HepG2 (cell line): ENCODE results near the gene HOXA13. TPM values are rescaled to one million over a fixed set of nuclear protein-coding genes. Genes with fewer than 3 reads are reported as not detected.

Experiments
- ATAC-seq: fragments of 200-7000 bp; cut with Tn5 transposase; 3 replicates; pipeline ENCODE4 v1.9.1; 2020; ENCODE audit warnings: mild to moderate bottlenecking, moderate library complexity
- BruUV-seq: library from RNA; stranded (reverse); fragments of 400-500 nt; replicated peaks from 2 replicates; lab custom pipeline; 2021; lab: Mats Ljungman, UMichigan
- CTCF ChIA-PET: fragments of 300-600 bp; formaldehyde crosslinking; extraction: SDS; loops from one replicate; lab custom pipeline; 2021; ENCODE audit warnings: low total read pairs, inconsistent platforms, low intra/inter-chr PET ratio; lab: Yijun Ruan, JAX
- POLR2A ChIA-PET: fragments of 350-600 bp; sonication (Branson Sonifier 250); formaldehyde crosslinking; loops from one replicate; lab custom pipeline; 2020; ENCODE audit warnings: antibody characterized with exemption, inconsistent platforms; lab: Yijun Ruan, JAX
- DNase-seq: peaks from one replicate; pipeline ENCODE4 v3.0.0-alpha.2; 2015; ENCODE audit warnings: low spot score
- FAIRE-seq: peaks from 3 replicates; lab custom pipeline; 2011; peaks lifted over from hg19 to GRCh38; lab: Jason Lieb, UNC
- H2AFZ ChIP-seq: one replicate; pipeline ENCODE4 v1.6.1; 2011; ENCODE audit warnings: low read length, inconsistent platforms
- H3K27ac ChIP-seq: fragments of 300-600 bp; 3 replicates; pipeline ENCODE4 v1.8.0; 2011; ENCODE audit warnings: mixed run types, mild to moderate bottlenecking, mixed read lengths, low read length, inconsistent platforms; ENCODE audit not compliant: insufficient read depth; ENCODE audit errors: extremely low read length
- H3K27me3 ChIP-seq, 2 experiments: fragments of 200-600 bp in 1 of 2; 2 replicates in 1 of 2; 3 replicates in 1 of 2; pipeline versions ENCODE4 v1.6.0 to v1.8.0; 2011; ENCODE audit warnings: low read length in 2 of 2, mild to moderate bottlenecking in 2 of 2, moderate library complexity in 2 of 2, inconsistent platforms in 1 of 2; ENCODE audit not compliant: insufficient read depth in 2 of 2, control insufficient read depth in 1 of 2
- H3K36me3 ChIP-seq, 2 experiments: fragments of 200-600 bp in 1 of 2; replicated peaks in 1 of 2; 2 replicates in 1 of 2; 3 replicates in 1 of 2; pipeline versions ENCODE4 v1.5.1 to v1.8.0; 2011; ENCODE audit warnings: low read length in 2 of 2, inconsistent platforms in 1 of 2; ENCODE audit not compliant: insufficient read depth in 2 of 2, control insufficient read depth in 1 of 2
- H3K4me1 ChIP-seq: 2 replicates; pipeline ENCODE4 v1.5.1; 2012; ENCODE audit warnings: low read length, inconsistent platforms; ENCODE audit not compliant: insufficient read depth
- H3K4me2 ChIP-seq: 2 replicates; pipeline ENCODE4 v1.6.0; 2011; ENCODE audit warnings: low read depth, low read length, inconsistent platforms
- H3K4me3 ChIP-seq, 3 experiments: fragments of 200-600 bp in 1 of 3; sonication (generic), shearing (Covaris generic) in 1 of 3; replicated peaks in 1 of 3; 2 replicates each; pipeline ENCODE4 v1.5.1; 2011 to 2016; ENCODE audit warnings: low read length in 3 of 3, inconsistent platforms in 2 of 3, low read depth in 2 of 3, mild to moderate bottlenecking in 2 of 3, control low read depth in 1 of 3, mixed read lengths in 1 of 3; ENCODE audit not compliant: insufficient read depth in 1 of 3
- H3K79me2 ChIP-seq: one replicate; pipeline ENCODE4 v1.6.1; 2011; ENCODE audit warnings: low read length, inconsistent platforms; ENCODE audit not compliant: insufficient read depth
- H3K9ac ChIP-seq: 2 replicates; pipeline ENCODE4 v1.6.0; 2011; ENCODE audit warnings: mild to moderate bottlenecking, low read depth, low read length, inconsistent platforms; ENCODE audit not compliant: insufficient read depth
- H3K9me3 ChIP-seq: 2 replicates; pipeline ENCODE4 v1.5.1; 2012; ENCODE audit warnings: mild to moderate bottlenecking, low read length
- H4K20me1 ChIP-seq: 2 replicates; pipeline ENCODE4 v1.6.0; 2011; ENCODE audit warnings: inconsistent platforms, mild to moderate bottlenecking, low read length, moderate library complexity; ENCODE audit not compliant: insufficient read depth
- ARNT2 ChIP-seq: sonication (generic); formaldehyde crosslinking; IDR thresholded peaks from 2 replicates; pipeline ENCODE4 v1.8.0; 2022; ENCODE audit warnings: mild to moderate bottlenecking, low read depth, missing genetic modification reagents, moderate library complexity
- ARNTL ChIP-seq: sonication (generic); formaldehyde crosslinking; IDR thresholded peaks from 2 replicates; pipeline ENCODE4 v1.4.0; 2020; ENCODE audit warnings: mild to moderate bottlenecking, missing genetic modification reagents
- FOXO4 ChIP-seq: sonication (generic); formaldehyde crosslinking; conservative IDR thresholded peaks from 2 replicates; pipeline ENCODE4 v1.8.1; 2023; ENCODE audit warnings: missing genetic modification reagents
- IKZF4 ChIP-seq: sonication (generic); formaldehyde crosslinking; IDR thresholded peaks from 2 replicates; pipeline ENCODE4 v1.5.1; 2020; ENCODE audit warnings: borderline replicate concordance, mild to moderate bottlenecking, low read depth, missing genetic modification reagents; ENCODE audit errors: not compliant biosample characterization
- IRF2 ChIP-seq: IDR thresholded peaks from 2 replicates; pipeline ENCODE4 v1.6.1; 2018; ENCODE audit warnings: missing genetic modification reagents, missing compliant biosample characterization
- NFYB ChIP-seq: sonication (generic); formaldehyde crosslinking; IDR thresholded peaks from 2 replicates; pipeline ENCODE4 v1.4.0; 2020; ENCODE audit warnings: missing genetic modification reagents
- NKX3-1 ChIP-seq: sonication (generic); formaldehyde crosslinking; IDR thresholded peaks from 2 replicates; pipeline ENCODE4 v1.5.0; 2020; ENCODE audit warnings: missing genetic modification reagents
- RAD51 ChIP-seq: fragments of 450-650 bp; IDR thresholded peaks from 2 replicates; pipeline ENCODE4 v1.6.1; 2016; ENCODE audit warnings: borderline replicate concordance
- SIX1 ChIP-seq: sonication (generic); formaldehyde crosslinking; IDR thresholded peaks from 2 replicates; pipeline ENCODE4 v1.4.0; 2020; ENCODE audit warnings: missing genetic modification reagents, borderline replicate concordance
- SNAPC2 ChIP-seq: sonication (generic); formaldehyde crosslinking; IDR thresholded peaks from 2 replicates; pipeline ENCODE4 v1.8.1; 2022; ENCODE audit warnings: mild to moderate bottlenecking, missing genetic modification reagents
- SNRNP70 ChIP-seq: fragments of 200-400 bp; formaldehyde crosslinking; IDR thresholded peaks from 2 replicates; pipeline ENCODE4 v1.6.1; 2017; ENCODE audit warnings: mild to moderate bottlenecking, low read depth, low read length, moderate library complexity
- TOPORS ChIP-seq: sonication (generic); formaldehyde crosslinking; IDR thresholded peaks from 2 replicates; pipeline ENCODE4 v1.8.0; 2023; ENCODE audit warnings: mild to moderate bottlenecking, missing genetic modification reagents
- ZC3H13 ChIP-seq: sonication (generic); formaldehyde crosslinking; IDR thresholded peaks from 2 replicates; pipeline ENCODE4 v1.8.1; 2023; ENCODE audit warnings: mild to moderate bottlenecking, missing genetic modification reagents, moderate library complexity
- ZNF12 ChIP-seq: sonication (generic); formaldehyde crosslinking; IDR thresholded peaks from 2 replicates; pipeline ENCODE4 v1.5.0; 2020; ENCODE audit warnings: missing genetic modification reagents
- ZNF274 ChIP-seq: sonication (generic); formaldehyde crosslinking; IDR thresholded peaks from 2 replicates; pipeline ENCODE4 v1.5.1; 2020; ENCODE audit warnings: mild to moderate bottlenecking, missing genetic modification reagents
- ZNF660 ChIP-seq: sonication (generic); formaldehyde crosslinking; IDR thresholded peaks from 2 replicates; pipeline ENCODE4 v1.5.1; 2020; ENCODE audit warnings: mild to moderate bottlenecking, low read depth, missing genetic modification reagents, borderline replicate concordance
- ZNF816 ChIP-seq: sonication (generic); formaldehyde crosslinking; IDR thresholded peaks from 2 replicates; pipeline ENCODE4 v1.8.0; 2022; ENCODE audit warnings: missing genetic modification reagents, mild to moderate bottlenecking, borderline replicate concordance
- WGBS: methylation state at CpG from one replicate; pipeline ENCODE4 v1.1.6; 2017; ENCODE audit warnings: low lambda C conversion rate; 5-methylcytosine and 5-hydroxymethylcytosine counted together
- in situ Hi-C: cut with HindIII; loops from 2 replicates; pipeline ENCODE4 v1.10.0; 2017; ENCODE audit warnings: low pct_unique_long_range_greater_than_20kb; ENCODE audit not compliant: extremely low pct_ligation_motif_present
- intact Hi-C: fragments of 100-400 bp; cut with micrococcal nuclease; formaldehyde crosslinking; loops from one replicate; pipeline ENCODE4 v1.10.0; 2022; ENCODE audit not compliant: unreplicated experiment
- polyA plus RNA-seq, 8 experiments: library from polyadenylated mRNA; depleted of rRNA in 3 of 8; stranded (reverse) in 7 of 8; unstranded in 1 of 8; fragments of >200 nt; fragmentation: Illumina TruSeq in 4 of 8; extraction: Trizol in 4 of 8; gene quantifications; 2 replicates each; pipeline versions ENCODE4 v1.2.1 to v1.2.3, GENCODE V29; 2011 to 2016; ENCODE audit warnings: low read depth in 4 of 8, missing spikeins in 1 of 8, mixed read lengths in 1 of 8; ENCODE audit not compliant: insufficient read depth in 1 of 8
- total RNA-seq, 5 experiments: library from RNA; depleted of rRNA; stranded (reverse); fragments of >200 nt; fragmentation: Illumina TruSeq; extraction: Trizol; gene quantifications; 2 replicates each; pipeline ENCODE4 v1.2.3, GENCODE V29; 2016; ENCODE audit warnings: low read depth in 1 of 5

The HOXA13 gene
- total and polyA plus RNA-seq, 2 of the 13 experiments (the other 11 are each of a cell fraction or from before 2014, with no cell fraction given), result 0.01 to 0.04 TPM

- no peak overlapping the region for H2AFZ ChIP-seq
- H3K36me3 ChIP-seq, result no peaks in the 10 kb centered on the region
- in situ Hi-C loops (loop anchor here (5.0 to 10.0 kb wide), 3 partner anchors 371 to 818 kb away; no protein-coding TSS in a partner anchor), intact Hi-C loops (no loop called here)
- H3K27me3 ChIP-seq, result peaks cover 15 to 83% of the 10 kb centered on the region in 2 experiments
- no peak overlapping the region for H3K27ac ChIP-seq
- peaks cover 23% of the 10 kb centered on the region for H3K4me1 ChIP-seq
- H3K9ac ChIP-seq, result no peak overlapping the region
- ChIA-PET POLR2A (no interaction called here), CTCF (no interaction called here)
- no peak for ATAC-seq
- peaks cover 1% of the 10 kb centered on the region; the same call in 1 of the 2 replicates for H4K20me1 ChIP-seq
- H3K4me3 ChIP-seq, result no peak overlapping the region
- 13% methylated on average over 4 of the region's 4 CpGs for WGBS
- no TSS peak for BruUV-seq
- no peaks in the 10 kb centered on the region for H3K79me2 ChIP-seq
- no peak for DNase-seq
- no peak overlapping the region for H3K4me2 ChIP-seq
- H3K9me3 ChIP-seq, result no peaks in the 10 kb centered on the region
- TF ChIP-seq IKZF4 (CRISPR knock-in tag), result no peak
- TF ChIP-seq ZC3H13 (CRISPR knock-in tag), result no peak
- TF ChIP-seq SIX1 (CRISPR knock-in tag), result no peak
- TF ChIP-seq ARNTL (CRISPR knock-in tag), result no peak
- TF ChIP-seq ZNF660 (CRISPR knock-in tag), result no peak
- no peak for TF ChIP-seq ARNT2 (CRISPR knock-in tag)
- TF ChIP-seq ZNF12 (CRISPR knock-in tag), result no peak
- TF ChIP-seq ZNF274 (CRISPR knock-in tag), result no peak
- TF ChIP-seq NFYB, result no peak
- TF ChIP-seq ZNF816 (CRISPR knock-in tag), result no peak
- TF ChIP-seq RAD51, result no peak
- no peak for TF ChIP-seq SNAPC2 (CRISPR knock-in tag)
- no peak for TF ChIP-seq SNRNP70
- TF ChIP-seq TOPORS (CRISPR knock-in tag), result no peak
- TF ChIP-seq FOXO4, result no peak
- no peak for TF ChIP-seq IRF2 (CRISPR knock-in tag)
- no peak for TF ChIP-seq NKX3-1
- FAIRE-seq, result no peak
Observed at GRCh38 chr7:27203964-27204594, 4.2 kb upstream of the HOXA13 start.
